Raji (cell line): ENCODE measurements around the gene KCNK7.

Experiments
- POLR2A ChIP-seq: IDR thresholded peaks from 2 replicates; pipeline ENCODE4 v1.6.1; 2011; ENCODE audit warnings: low read depth, low read length, control low read depth; ENCODE audit not compliant: insufficient read depth

KCNK7 gene

GRCh38 chr11:65607614-65608426 is 12.2 kb upstream of the KCNK7 start:
- TF ChIP-seq POLR2A, result no peak

GRCh38 chr11:65606876-65607613 is 11.4 kb upstream of the KCNK7 start:
- no peak for TF ChIP-seq POLR2A

- no peak for TF ChIP-seq POLR2A
These were observed 8.7 kb upstream of the KCNK7 start for GRCh38 chr11:65604258-65604657.

GRCh38 chr11:65599955-65600246 is 4.3 kb upstream of the KCNK7 start:
- TF ChIP-seq POLR2A, result no peak

GRCh38 chr11:65599216-65599954 is 3.8 kb upstream of the KCNK7 start:
- no peak for TF ChIP-seq POLR2A

GRCh38 chr11:65598258-65598699 is 2.7 kb upstream of the KCNK7 start:
- TF ChIP-seq POLR2A, result no peak

GRCh38 chr11:65596520-65596919 is 920 bp upstream of the KCNK7 start:
- no peak for TF ChIP-seq POLR2A

GRCh38 chr11:65595131-65595530 is 469 bp downstream of the KCNK7 start:
- TF ChIP-seq POLR2A, result no peak

GRCh38 chr11:65593518-65594414 is 1.8 kb downstream of the KCNK7 start:
- no peak for TF ChIP-seq POLR2A

- no peak for TF ChIP-seq POLR2A
These were observed 2.6 kb downstream of the KCNK7 start for GRCh38 chr11:65592858-65593517.

- TF ChIP-seq POLR2A, result no peak
These were observed 3.4 kb downstream of the KCNK7 start for GRCh38 chr11:65591939-65592857.

- no peak for TF ChIP-seq POLR2A
These were observed 5.3 kb downstream of the KCNK7 start for GRCh38 chr11:65590240-65590738.
